Measurements from ENCODE around the gene MDGA2. TPM values are rescaled to one million over a fixed set of nuclear protein-coding genes. Genes with fewer than 3 reads are reported as not detected.

MDGA2 gene
- total RNA-seq, 1 experiment from 2014 or later: not detected

GRCh38 chr14:47509957-47510356 is 165.4 kb downstream of the MDGA2 start:
- H3K4me2 ChIP-seq (ENCODE audit: low read length): no peak overlapping the region
- no peaks in the 10 kb centered on the region for H3K27me3 ChIP-seq (ENCODE audit: insufficient read depth, low read length)
- no TSS peak for BruUV-seq (replicated peaks)
- ChIA-PET CTCF (no interaction called here), POLR2A (no interaction called here), RAD21 (ENCODE audit: low non-redundant PET in 1 of 2, low total read pairs in 2 of 2, uncharacterized antibody in 2 of 2, unreplicated experiment in 2 of 2) (no interaction called here)
- ATAC-seq (no peak), DNase-seq (ENCODE audit: low read depth, low spot score) (no peak)
- H3K9me2 ChIP-seq (ENCODE audit: insufficient read depth): no peaks in the 10 kb centered on the region
- H3K9me3 ChIP-seq (ENCODE audit: control insufficient read depth in 1 of 2, insufficient read depth in 1 of 2, low read depth in 1 of 2, low read length in 2 of 2): 0 out of 4 replicates have a peak, but pooled peaks cover 0 to under 1% of the 10 kb centered on the region in 2 experiments
- no peak overlapping the region for H3K27ac ChIP-seq (ENCODE audit: low read depth, low read length)
- no peak overlapping the region for H2AFZ ChIP-seq (ENCODE audit: low read depth, low read length, poor library complexity, severe bottlenecking)
- no peaks in the 10 kb centered on the region for H3K36me3 ChIP-seq (ENCODE audit: control insufficient read depth in 1 of 2, insufficient read depth in 2 of 2, low read length in 2 of 2)
- TF ChIP-seq CEBPB (IDR thresholded peaks at IDR 0.05; ENCODE audit: low read depth): no peak
- no peak for TF ChIP-seq SIN3A (IDR thresholded peaks at IDR 0.05; ENCODE audit: low read depth)
- TF ChIP-seq POLR2A (IDR thresholded peaks at IDR 0.05; ENCODE audit: borderline replicate concordance, extremely low read depth, insufficient read depth, insufficient read length): no peak
- no peak for TF ChIP-seq EZH2phosphoT487 (IDR thresholded peaks at IDR 0.05; ENCODE audit: borderline replicate concordance)
- TF ChIP-seq RAD21 (IDR thresholded peaks at IDR 0.05; ENCODE audit: low read depth): no peak
- TF ChIP-seq SP1 (IDR thresholded peaks at IDR 0.05; ENCODE audit: low read depth): no peak
- TF ChIP-seq EZH2 (IDR thresholded peaks at IDR 0.05): no peak
- no peak for TF ChIP-seq ZNF274 (IDR thresholded peaks at IDR 0.05; ENCODE audit: low read depth, low read length)
- TF ChIP-seq SRF (IDR thresholded peaks at IDR 0.05; ENCODE audit: low read depth): no peak
- TF ChIP-seq FOSL1 (IDR thresholded peaks at IDR 0.05; ENCODE audit: low read depth): no peak
- H3K79me2 ChIP-seq (ENCODE audit: insufficient read depth, low read length): no peaks in the 10 kb centered on the region
- no peaks in the 10 kb centered on the region for H4K20me1 ChIP-seq (ENCODE audit: insufficient read depth)
- no peak overlapping the region for H3K9ac ChIP-seq (ENCODE audit: low read length)
- intact Hi-C loops (cut with micrococcal nuclease): no loop called here
- H3K4me3 ChIP-seq (replicated peaks in 1 of 2; ENCODE audit: low read depth in 1 of 2, low read length in 2 of 2): no peak overlapping the region
- no peaks in the 10 kb centered on the region for H3K4me1 ChIP-seq (ENCODE audit: control insufficient read depth in 1 of 2, insufficient read depth in 2 of 2, low read length in 2 of 2)

GRCh38 chr14:47507861-47508260 is 167.5 kb downstream of the MDGA2 start:
- DNase-seq (ENCODE audit: low read depth, low spot score) (no peak), ATAC-seq (no peak)
- Histone ChIP-seq H3K4me2 (ENCODE audit: low read length) (no peak overlapping the region), H3K4me3 (replicated peaks in 1 of 2; ENCODE audit: low read depth in 1 of 2, low read length in 2 of 2) (no peak overlapping the region), H3K36me3 (ENCODE audit: control insufficient read depth in 1 of 2, insufficient read depth in 2 of 2, low read length in 2 of 2) (no peaks in the 10 kb centered on the region), H3K4me1 (ENCODE audit: control insufficient read depth in 1 of 2, insufficient read depth in 2 of 2, low read length in 2 of 2) (no peaks in the 10 kb centered on the region), H2AFZ (ENCODE audit: low read depth, low read length, poor library complexity, severe bottlenecking) (no peak overlapping the region), H3K27ac (ENCODE audit: low read depth, low read length) (no peak overlapping the region), H3K9me3 (ENCODE audit: control insufficient read depth in 1 of 2, insufficient read depth in 1 of 2, low read depth in 1 of 2, low read length in 2 of 2) (0 out of 4 replicates have a peak, but pooled peaks cover 0 to 6% of the 10 kb centered on the region in 2 experiments), H4K20me1 (ENCODE audit: insufficient read depth) (no peaks in the 10 kb centered on the region), H3K9ac (ENCODE audit: low read length) (no peak overlapping the region), H3K9me2 (ENCODE audit: insufficient read depth) (no peaks in the 10 kb centered on the region), H3K27me3 (ENCODE audit: insufficient read depth, low read length) (no peaks in the 10 kb centered on the region), H3K79me2 (ENCODE audit: insufficient read depth, low read length) (no peaks in the 10 kb centered on the region)
- ChIA-PET RAD21 (ENCODE audit: low non-redundant PET in 1 of 2, low total read pairs in 2 of 2, uncharacterized antibody in 2 of 2, unreplicated experiment in 2 of 2) (no interaction called here), POLR2A (no interaction called here), CTCF (no interaction called here)
- no peak for TF ChIP-seq REST (IDR thresholded peaks at IDR 0.05; ENCODE audit: low read depth)
- no peak for TF ChIP-seq SP1 (IDR thresholded peaks at IDR 0.05; ENCODE audit: low read depth)
- TF ChIP-seq JUND (IDR thresholded peaks at IDR 0.05): no peak
- TF ChIP-seq ZNF274 (IDR thresholded peaks at IDR 0.05; ENCODE audit: low read depth, low read length): no peak
- intact Hi-C loops (cut with micrococcal nuclease): no loop called here
- BruUV-seq (replicated peaks): no TSS peak
